Fibroblast of the aortic adventitia (primary cell): ENCODE measurements around the gene ORM2. TPM values are rescaled to one million over a fixed set of nuclear protein-coding genes. Genes with fewer than 3 reads are reported as not detected.

Experiments
- DNase-seq: peaks from one replicate; pipeline ENCODE4 v3.0.0-alpha.2; 2010; ENCODE audit warnings: low read depth
- H3K4me3 ChIP-seq: 2 replicates; pipeline ENCODE4 v1.5.1; 2011; ENCODE audit warnings: low read depth, mild to moderate bottlenecking, control low read depth, low read length, moderate library complexity
- CTCF ChIP-seq: IDR thresholded peaks from 2 replicates; pipeline ENCODE4 v1.5.1; 2011; ENCODE audit warnings: mild to moderate bottlenecking, low read length, control low read depth, inconsistent platforms; ENCODE audit not compliant: insufficient read depth
- total RNA-seq: library from RNA; depleted of rRNA; stranded (reverse); fragments of >200 nt; gene quantifications from 2 replicates; pipeline ENCODE4 v1.2.3, GENCODE V29; 2012; ENCODE audit warnings: low replicate concordance

The ORM2 gene
- total RNA-seq, 1 donor = not detected

GRCh38 chr9:114364134-114365041, 34.7 kb downstream of the ORM2 start:
- no peak for TF ChIP-seq CTCF
- no peak overlapping the region for H3K4me3 ChIP-seq
- DNase-seq = peak; percentile 61

GRCh38 chr9:114365194-114365593, 35.5 kb downstream of the ORM2 start:
- H3K4me3 ChIP-seq = no peak overlapping the region
- no peak for TF ChIP-seq CTCF
- no peak for DNase-seq

- H3K4me3 ChIP-seq = no peak overlapping the region
- no peak for TF ChIP-seq CTCF
- DNase-seq = peak; percentile 87
Observed at GRCh38 chr9:114366334-114367128, 36.9 kb downstream of the ORM2 start.

GRCh38 chr9:114367366-114367765, 37.7 kb downstream of the ORM2 start:
- no peak for TF ChIP-seq CTCF
- no peak overlapping the region for H3K4me3 ChIP-seq
- DNase-seq = no peak

GRCh38 chr9:114367772-114368569, 38.3 kb downstream of the ORM2 start:
- TF ChIP-seq CTCF = no peak
- DNase-seq = no peak
- no peak overlapping the region for H3K4me3 ChIP-seq

- DNase-seq = no peak
- H3K4me3 ChIP-seq = no peak overlapping the region
- no peak for TF ChIP-seq CTCF
Observed at GRCh38 chr9:114369216-114370130, 39.8 kb downstream of the ORM2 start.
